ENCODE results near the gene VSTM2L.

VSTM2L gene

DNA sequence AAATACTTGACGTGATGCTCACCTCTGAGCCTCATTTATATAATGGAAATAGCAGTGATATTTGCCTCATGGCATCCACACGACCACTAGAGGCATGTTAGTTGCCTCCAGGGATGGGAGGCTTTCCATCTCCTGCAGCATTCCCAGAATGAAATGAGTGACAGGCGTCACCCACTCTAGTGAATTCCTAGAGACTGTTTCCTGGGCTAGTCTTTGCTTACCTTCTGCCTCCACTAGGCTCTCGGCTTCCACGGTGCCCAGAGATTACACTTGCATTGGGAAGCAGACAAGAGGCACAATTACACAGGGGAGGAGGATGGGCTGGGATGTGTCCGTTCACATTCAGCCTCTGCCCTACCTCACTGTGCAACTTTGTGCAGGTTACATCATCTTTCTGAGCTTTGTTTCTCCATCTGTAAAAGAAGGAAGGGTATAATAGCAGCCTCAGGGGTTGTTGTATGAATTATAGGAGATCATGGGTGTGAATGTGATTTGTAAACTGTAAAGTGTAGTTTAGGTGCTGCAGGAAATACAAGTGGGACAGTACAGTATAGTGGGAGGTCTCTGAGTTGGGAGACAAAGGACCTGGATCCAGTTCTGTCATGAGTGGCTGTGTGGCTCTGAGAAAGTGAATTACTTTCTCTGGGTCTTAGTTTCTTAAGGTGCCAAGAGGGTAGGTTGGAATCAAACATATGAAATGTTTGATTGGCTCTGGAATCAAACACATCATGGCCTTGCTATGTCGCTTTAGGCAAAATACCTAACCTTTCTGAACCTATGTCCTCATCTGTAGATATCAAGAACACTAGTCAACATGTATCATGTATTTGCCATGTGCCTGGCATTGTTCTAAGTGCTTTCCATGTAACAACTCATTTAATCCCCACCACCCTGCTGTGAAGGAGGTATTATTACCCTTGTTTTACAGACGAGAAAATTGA, 3.6 kb upstream of the VSTM2L start:
- no peak for DNase-seq (ENCODE audit: low read depth, low spot score)

DNA sequence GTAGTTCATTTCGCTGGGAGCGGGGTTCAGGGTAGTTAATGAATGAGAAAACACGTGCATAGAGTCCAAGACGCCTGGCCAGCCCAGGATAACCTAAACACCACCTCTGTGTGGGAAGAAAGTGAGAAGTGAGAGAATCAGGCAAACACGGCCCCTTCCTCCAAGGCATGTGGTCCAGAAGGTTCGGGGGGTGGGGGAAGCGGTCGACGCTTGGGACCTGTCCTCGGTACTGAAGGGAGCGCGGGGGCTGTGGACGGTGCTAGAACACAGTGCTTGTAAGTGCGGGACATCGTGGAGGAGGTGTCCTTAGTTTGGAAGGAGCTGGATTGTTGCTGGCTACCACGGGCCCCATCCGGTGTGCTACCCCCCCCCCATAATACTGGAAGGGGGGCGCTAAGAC, 1.7 kb upstream of the VSTM2L start:
- DNase-seq (ENCODE audit: low read depth, low spot score), result no peak

DNA sequence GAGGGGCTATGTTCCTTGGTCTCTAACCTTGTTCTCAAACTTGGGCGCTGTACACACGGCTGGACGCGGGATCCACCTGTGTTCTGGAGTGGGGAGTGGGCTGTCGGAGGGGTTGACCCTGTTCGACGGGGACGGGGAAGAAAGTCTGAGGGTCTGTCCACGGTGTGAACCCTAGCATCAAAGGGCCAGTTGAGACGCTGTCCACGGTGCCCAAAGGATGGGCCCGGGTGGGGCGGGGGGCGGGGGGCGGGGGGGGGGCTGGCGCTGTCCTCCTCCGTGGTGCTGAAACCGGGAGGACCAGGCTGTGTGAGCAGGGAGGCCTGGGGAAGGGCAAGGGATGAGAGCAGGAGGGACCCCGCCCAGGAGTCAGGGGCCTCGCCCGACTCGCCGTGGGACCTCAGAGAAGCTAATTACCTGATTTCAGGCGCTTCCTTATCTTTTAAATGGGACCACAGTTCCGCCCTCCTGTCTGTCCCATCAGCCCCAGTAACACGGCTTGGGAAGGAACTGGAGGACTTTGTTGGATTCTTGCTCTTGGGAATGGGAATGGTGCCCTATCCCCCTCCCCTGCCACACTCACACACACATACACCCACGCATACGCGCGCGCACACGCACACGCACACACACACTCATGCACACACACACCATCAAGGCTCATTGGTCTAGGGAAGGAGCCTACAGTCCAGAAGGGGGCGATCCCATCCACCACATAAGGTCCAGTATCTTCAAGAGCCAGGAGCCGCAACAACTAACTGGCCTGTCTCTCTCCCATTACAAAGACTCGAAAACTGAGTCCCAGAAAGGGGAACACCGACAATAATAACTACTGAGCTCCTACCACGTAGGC, 1.0 kb upstream of the VSTM2L start:
- no peak for DNase-seq (ENCODE audit: low read depth, low spot score)

DNA sequence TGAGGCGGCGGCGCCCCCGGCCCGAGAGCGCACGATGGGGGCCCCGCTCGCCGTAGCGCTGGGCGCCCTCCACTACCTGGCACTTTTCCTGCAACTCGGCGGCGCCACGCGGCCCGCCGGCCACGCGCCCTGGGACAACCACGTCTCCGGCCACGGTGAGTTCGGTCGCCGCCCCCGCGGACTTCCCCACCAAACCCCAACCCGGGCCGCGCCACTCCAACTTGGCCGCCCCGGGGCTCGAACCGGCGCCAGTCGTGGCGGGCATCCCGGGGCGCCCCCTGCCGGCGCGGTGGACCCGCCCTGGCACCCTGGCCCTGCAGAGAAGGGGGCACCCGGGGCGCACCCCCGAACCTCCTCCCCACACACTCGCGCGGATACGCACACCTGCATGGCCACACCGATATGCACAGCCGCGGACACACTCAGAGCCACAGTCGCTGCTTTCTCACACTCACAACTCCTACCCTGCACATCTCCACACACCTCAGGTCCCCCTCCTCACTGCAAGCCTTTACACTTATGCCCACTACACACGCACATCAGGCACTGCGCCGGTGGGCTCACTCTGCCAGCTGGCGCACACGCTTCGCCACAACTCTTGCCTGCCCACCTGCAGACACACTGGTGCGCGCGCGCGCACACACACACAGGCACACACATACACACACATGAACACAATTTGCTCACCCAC, 535 bp downstream of the VSTM2L start:
- DNase-seq (ENCODE audit: low read depth, low spot score), result no peak

DNA sequence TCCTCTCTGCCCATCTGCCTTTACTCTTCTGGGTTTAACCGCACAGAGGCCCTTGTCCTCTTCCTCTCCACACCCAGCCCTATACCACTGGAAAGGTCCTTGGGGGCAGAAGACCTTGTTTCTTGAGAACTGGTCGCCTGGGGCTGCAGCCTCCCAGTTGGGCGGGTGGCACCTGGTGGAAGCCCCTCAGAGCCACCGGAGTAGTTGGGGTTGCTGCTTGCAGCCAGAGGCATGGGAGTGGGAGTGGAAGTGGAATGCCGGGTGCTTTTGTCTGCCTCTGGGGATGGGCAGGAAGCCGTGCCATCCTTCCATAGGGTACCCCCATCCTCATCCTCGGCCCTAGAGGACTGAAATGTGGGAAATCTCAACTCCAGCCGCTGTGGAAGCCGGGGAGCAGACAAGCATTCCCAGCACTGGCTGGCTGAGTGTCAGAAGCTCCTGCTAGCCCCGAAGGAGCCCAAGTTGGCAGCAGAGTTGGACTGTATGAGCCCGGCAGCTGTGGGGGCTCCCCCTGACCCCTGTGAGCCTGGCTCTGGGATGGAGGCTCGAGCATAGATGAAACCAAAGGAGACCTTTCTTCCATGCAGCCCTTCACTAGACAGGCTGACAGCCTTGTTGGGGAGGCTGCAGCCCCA, 1.2 kb downstream of the VSTM2L start:
- no peak for DNase-seq (ENCODE audit: low read depth, low spot score)

DNA sequence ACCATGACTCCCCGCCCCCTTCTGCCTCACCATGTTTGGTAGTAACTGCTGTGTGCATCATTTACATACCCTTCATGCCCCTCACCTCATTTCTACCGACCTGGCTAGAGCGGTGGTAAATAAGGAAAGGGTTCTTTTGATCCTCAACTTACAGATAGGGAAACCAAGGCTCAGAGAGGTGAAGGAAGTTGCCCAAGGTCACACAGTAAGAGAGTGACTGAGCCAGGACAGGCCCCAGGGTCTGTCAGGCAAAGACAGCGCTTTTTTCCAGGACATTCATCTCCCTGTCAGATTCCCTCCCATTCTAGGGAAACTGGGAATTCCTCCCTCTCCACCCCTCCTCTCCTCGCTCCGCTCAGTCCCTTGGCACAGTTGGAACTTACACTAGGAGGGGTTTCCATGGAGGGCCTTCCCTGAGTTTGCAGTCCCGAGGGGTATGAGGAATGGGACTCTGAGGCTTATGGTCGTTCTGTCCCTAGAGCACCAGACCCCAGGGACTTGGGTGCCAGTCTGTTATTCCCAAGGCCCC, 2.0 kb downstream of the VSTM2L start:
- no peak for DNase-seq (ENCODE audit: low read depth, low spot score)

DNA sequence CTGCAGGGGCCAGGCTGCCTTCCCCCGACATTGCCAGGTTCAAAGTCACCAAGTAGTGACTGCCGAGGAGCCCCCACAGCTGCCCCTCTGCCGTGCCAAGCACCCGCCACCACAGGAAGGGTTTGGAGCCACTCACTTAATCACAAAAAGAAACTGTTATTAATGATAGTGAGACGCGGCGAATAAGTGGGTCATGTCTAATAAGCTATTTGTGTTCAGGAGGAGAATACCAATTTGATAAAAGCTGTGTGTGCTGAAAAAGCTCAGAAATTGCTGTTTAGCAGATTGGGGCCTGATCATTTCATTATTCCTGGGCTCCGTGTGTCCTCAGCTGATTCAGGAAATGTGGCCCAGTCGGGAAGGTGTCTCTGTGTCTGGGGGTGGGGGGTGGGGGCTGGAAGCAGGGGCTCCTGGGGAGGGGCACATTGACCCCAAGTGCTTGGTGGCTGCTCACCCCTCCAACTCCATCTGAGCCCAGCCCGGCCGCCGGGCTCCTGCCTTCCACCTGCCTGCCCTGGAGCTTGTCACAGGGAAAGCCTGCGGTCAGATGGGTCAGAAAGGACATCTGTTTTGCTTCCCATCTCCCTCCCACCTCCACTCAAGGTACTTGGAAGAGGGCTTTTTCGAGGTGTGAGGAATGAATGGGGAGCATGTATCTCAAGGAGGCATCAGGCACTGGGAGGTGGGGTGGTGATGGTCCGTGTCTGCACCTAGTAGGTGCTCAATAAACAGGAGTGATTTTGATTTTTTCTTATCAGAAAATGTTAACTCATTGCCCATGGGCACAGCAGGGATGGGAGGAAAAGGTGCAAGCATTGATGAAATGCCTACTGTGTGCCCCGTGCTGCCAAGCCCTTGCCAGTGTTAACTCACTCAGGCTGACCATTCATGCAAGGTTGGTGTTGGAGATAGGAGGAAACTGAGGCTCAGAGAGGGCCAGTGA, 3.0 kb downstream of the VSTM2L start:
- DNase-seq (ENCODE audit: low read depth, low spot score), result no peak

DNA sequence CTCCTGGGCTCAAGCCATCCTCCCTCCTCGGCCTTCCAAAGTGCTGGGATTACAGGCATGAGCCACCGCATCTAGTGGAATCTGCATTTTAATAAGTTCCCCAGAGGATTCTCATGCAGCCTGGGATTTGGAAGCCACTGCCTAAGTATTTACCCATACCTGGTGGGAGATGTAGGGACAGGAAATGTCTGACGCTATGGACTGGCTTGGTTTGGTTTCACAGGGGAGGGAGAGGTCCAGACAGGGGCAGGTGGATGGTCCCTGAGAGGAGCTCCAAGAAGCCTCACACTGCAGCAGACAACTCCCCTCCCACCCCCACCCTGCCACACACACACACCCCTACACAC, 4.4 kb downstream of the VSTM2L start:
- DNase-seq (ENCODE audit: low read depth, low spot score), result no peak

DNA sequence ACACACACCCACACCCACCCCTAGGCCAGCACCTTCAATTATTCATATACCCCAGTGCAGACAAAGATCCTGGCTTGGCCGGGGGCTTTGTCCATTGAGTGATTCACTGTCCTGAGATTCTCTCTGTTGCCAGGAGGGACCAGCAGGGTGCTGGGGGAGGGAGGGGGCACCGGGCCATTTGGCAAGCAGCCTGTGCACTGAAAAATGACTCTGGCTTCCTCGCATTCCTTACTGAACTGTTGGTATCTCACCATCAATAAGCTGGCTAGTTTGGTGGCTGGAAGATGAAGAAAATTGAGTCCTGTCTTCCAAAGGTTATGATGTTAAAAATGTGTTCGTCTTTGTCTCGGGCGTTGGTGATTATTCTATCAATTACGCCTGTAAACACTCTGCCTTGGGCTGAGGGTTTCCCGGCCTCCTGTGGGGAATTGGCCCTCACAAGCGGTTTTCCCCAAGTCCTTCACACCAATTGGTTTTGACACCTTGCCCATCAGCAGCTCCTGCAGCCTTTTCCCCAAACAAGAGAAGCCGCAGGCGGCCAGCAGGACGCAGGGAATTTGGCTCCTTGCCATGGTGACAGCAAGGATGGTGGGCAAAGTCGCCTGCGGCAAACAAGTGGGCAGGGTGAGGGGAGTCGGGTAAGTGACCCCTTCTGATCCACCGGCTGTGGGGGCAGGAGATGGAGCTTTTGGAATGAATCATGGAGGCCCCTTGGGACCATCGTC, 4.9 kb downstream of the VSTM2L start:
- no peak for DNase-seq (ENCODE audit: low read depth, low spot score)

DNA sequence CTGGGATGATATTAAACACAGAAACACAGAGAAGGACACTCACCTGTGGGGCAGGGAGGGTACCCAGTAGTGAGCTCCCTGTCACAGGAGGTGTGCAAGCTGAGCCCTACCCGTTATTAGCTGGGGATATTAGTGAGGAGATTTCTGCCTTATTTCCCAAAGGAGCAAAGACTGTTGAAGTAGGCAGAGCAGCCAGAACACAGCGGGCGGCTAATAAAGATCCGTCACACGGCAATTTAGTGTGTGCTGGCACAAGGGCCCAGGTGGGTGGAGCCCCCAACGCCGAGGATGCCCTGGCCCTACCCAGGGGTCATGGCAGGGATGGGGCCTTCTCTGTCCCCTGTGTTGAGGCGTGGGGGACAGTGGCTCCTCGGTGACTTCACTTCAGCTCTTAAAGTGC, 8.3 kb downstream of the VSTM2L start:
- DNase-seq (ENCODE audit: low read depth, low spot score), result no peak

DNA sequence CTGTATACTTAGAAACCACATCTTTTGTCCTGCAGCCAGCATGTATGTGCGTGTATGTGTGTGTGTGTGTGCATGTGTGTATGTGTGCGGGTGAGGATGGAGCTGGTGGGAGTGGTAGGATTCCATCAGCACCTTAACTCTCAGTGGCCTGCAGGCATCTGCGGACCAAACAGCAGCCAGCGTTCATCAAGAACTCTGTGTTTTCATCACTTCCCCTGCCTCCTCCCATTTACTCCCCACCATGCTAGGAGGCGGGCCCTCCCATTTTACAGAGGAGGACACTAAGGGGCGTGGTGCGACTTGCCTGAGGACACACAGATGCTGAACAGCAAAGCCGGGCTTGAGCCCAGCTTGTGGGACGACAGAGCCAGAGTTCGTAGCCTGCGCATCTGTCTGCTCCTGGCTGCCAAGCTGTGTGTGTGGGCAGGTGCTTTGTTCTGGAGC, 8.9 kb downstream of the VSTM2L start:
- no peak for DNase-seq (ENCODE audit: low read depth, low spot score)

DNA sequence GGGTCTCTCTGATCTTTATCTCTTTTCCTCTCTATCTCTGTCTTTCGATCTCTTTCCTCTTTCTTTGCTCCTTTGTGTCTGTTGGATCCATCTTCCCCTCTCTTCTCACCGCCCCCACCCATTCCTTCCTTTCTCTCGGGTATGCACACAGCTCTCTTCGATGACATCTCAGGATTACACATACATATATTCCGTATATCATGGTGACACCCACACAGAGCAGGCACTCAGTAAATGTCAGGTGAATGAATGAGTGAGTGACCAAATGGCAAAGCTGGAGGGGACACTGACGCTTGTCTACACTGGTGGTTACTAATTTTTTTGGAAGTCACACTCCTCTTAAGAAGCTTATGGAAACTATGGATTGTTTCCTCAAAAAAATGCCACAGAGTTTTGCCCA, 9.9 kb downstream of the VSTM2L start:
- no peak for DNase-seq (ENCODE audit: low read depth, low spot score)

DNA sequence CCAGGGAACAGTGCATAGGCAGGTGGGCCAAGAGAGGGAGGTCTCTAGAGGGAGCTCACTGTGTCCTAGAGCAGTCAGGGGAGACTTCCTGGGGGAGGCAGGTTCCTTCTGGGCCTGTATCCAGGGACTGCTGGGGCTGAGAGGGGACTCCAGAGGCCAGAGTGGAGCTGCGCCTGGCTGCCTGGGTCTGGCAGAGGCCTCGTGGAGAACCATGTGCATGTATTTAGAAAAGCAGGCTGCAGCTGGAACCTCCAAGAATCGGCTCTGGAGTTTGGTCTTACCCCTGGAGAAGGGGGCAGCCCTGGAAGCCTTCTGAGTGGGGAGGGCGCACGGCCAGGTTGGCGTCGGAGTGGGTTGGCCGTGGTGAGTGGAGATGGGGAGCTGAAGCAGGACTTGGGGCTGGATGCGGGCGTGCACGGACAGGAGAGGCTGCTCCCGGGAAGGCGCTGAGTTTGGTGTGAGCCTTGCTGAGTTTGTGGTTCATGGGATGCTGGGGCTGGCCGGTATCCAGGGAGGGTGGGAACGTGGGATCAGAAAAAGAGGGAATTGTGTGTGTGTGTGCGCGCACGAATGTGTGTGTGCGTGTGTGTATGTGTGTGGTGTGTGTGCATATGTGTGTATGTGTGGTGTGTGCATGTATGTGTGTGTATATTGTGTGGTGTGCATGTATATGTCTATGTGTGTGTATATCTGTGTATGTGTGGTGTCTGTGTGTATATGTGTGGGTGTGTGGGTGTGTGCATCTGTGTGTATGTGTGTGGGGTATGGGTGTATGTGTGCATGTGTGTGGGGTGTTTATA, 10.8 kb downstream of the VSTM2L start:
- no peak for DNase-seq (ENCODE audit: low read depth, low spot score)

DNA sequence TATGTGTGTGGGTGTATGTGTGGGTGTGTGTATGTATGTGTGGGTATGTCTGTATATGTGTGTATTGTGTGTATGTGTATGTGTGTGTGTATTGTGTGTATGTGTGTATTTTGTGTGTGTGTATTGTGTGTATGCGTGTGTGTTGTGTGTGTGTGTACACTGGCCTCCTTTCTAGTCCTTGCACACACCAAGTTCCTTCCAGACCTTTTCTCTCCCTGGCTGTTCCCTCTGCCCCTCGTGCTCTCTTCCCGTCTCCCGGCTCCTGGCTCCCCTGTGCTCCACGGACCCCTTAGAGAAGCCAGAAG, 11.4 kb downstream of the VSTM2L start:
- no peak for DNase-seq (ENCODE audit: low read depth, low spot score)

DNA sequence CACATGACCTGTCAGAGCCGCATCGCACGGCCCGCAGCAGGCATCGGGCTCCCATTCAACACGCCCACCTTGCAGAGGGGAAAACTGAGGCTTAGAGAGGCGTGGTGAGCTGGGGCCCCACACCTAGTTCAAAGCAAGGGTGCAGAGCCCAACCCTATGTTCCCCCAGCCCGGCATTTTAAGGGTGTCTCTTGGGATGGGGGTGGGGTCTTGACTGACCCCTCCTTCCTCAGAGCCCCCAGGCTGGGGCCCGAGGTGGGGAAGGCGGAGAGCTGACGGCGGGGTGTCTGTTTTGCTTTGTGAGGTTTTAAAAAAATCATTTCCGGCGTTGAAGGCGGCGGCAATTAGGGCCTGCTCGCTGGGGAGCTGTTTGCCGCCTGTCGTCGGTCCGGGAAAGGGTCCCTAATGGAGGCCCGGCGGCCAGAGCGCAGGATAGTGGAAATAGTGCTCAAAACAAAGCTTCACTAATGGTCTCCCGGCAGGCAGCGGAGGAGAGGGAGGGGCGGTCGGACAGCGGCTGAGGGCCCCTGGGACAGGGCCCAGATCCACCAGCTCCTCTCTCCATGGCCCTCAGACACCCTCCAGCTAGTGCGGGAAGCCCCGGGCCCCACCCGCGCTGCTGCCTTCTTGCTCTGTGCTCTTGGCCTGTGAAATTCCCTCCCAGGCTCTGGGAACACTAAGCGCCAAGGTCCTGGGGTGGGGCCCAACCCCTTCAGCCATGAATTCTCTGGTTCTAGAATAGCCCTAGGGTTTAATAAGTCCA, 11.9 kb downstream of the VSTM2L start:
- DNase-seq (ENCODE audit: low read depth, low spot score), result no peak

DNA sequence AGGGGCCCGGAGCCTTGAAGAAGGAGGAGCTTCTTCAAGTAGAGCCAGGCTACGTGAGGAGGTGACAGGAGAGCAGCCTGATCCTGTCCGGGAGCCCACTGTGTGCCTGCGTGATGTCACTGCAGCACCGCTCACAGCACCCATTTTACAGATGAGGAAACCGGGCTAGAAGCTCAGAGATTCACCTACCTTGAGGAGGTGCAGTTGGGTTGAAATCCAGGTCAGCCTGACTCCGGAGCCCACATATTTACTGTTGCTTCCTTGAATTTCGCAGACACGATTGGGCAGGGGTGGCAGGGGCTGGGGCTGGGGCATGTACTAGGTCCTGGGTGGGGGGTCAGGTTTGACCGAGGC, 12.5 kb downstream of the VSTM2L start:
- no peak for DNase-seq (ENCODE audit: low read depth, low spot score)

DNA sequence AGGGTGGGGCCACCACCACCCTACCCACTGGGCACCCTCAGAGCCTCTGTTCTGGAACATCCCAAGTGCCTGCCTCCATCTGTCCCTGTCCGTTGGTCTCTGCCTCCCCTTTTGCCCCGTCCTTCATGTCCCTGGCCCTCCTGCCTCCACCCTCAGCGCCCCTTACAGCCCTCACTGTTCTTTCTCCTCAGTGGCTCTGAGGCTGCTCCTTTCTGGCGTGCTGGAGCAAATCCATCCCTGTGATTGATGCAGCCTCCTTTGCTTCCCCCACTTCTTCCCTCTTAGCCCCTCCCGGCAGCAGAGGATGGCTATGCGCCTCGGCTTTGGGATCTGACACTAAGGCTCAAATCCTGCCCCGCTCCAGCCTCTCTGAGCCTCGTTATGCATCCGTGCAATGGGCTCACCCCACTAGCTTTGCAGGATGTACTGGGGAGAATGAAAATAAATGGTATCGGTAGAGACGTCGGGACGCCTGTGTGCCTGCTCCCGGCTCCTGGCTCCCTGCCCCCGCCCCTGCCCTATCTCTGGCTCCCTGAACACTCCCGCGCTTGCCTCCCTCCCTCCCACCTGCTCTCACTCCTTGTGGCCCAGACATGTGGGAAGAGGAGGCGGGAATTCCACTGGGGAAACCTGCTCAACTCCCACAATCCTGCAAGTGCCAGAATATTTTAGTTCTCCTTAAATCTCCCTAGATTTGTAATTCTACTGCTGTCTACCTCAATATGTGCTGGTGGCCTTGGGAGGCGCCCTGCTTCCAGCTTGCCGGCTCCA, 13.1 kb downstream of the VSTM2L start:
- DNase-seq (ENCODE audit: low read depth, low spot score), result no peak

DNA sequence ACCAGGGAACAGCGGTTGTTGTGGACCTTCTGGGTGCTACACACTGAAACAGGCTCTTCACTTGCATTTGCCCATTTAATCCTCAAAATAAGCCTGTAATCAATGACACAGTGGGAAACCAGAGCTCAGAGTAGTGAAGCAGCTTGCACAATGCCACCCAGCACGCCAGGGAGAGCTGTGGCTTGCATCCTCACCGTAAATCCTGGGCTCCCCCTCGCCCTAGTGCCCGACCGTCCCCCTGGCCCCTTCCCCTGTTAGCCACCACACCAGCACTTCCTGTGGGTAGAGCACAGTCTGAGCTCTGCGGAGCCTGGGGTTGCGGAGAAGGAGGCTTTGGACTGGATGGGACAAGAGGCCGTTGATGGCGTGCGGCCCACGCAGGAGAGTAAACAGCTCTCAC, 14.5 kb downstream of the VSTM2L start:
- no peak for DNase-seq (ENCODE audit: low read depth, low spot score)
